ENCODE measurements around the gene INKA2. TPM values are rescaled to one million over a fixed set of nuclear protein-coding genes. Genes with fewer than 3 reads are reported as not detected.

The INKA2 gene
- 1.5 to 2.9 TPM (median 1.9 TPM) in 5 replicates for total RNA-seq (2022; extraction: Qiagen RNA extraction)

DNA sequence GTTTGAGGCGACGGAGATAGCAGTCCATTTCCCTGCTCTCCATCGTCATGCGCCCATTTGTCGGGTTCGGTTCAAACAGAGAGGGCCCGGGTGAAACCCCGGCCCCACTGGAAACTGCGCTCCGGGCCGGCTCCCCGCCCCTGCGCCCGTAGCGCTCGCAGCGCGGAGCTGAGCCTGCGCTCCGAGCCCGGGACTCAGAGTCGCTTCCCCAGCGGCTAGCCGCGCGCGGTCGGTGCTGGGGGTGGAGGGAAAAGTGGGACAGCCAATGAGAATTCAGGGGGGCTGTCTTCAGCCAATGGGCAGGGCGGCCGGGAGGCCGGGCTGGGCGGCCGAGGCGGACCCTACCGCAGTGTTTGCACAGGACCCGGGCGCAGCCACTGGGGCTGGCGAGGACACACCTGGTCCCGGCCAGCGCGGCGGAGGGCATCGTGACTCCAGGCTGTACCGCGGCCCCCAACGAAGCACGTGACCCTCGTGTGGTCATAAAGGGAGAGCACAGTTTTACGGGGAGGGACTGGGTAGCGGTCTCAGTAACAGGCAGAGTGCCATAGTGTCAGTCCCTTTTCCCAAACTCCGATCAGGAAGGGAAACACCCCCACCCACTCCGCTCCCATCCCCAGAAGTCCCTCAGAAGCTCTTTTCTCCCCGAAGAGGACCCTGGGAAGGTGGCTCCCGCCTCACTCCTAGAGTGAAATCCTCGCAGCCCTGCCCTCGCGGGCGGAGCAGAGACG, at the start of gene INKA2:
Gene INKA2, minus strand, starts transcription at position 202 of the 731 bp plus-strand sequence. Its CDS starts 153 bp downstream, at position 49.

DNA sequence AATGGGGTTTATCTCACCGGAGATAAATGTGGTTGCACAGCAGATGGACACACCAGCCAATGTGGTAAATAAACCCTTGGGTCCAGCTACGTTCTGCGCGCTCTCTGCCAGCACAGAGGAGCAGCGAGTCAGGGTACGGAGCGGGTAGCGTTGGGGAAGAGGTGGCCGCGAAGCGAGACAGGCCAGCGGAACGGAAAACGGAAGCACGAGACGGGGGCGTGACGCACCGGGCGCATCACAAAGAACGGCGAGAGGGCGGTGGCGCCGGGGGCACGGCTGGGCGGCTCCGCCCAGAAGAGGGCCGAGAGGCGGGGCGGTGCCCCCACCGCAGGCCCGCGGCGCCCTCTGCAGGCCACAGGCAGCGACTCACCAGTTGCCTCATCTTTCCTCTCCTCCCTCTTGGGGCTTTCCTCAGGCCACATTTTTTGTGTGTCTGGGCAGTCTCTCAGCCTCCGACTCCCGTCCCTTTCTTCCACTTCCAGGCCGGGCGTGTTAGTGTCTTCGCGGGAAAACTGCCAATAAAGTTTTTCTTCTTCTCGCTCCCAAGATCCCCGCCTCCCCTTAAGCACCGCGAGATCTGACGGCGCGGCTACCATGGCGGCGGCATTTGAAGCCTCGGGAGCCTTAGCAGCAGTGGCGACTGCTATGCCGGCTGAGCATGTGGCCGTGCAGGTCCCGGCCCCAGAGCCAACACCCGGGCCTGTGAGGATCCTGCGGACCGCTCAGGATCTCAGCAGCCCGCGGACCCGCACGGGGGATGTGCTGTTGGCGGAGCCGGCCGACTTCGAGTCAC, 16.3 kb upstream of the INKA2 start, which contains the start of gene DDX20:
Gene DDX20, plus strand, starts transcription at position 571 of the 793 bp plus-strand sequence. Its CDS starts 24 bp downstream, at position 595.

Other genes with a start within 250 kb of the INKA2 start
- not detected in 5 replicates for gene ADORA3, start 235.8 kb downstream of the INKA2 start, total RNA-seq (2022; extraction: Qiagen RNA extraction)
- not detected in 5 replicates for gene TMIGD3, start 235.8 kb downstream of the INKA2 start, total RNA-seq (2022; extraction: Qiagen RNA extraction)
- 23.9 to 37.3 TPM (median 24.9 TPM) in 5 replicates for gene RAP1A, start 119.6 kb downstream of the INKA2 start, total RNA-seq (2022; extraction: Qiagen RNA extraction)
- gene DDX20, start 16.5 kb upstream of the INKA2 start, total RNA-seq (2022; extraction: Qiagen RNA extraction) = 8.0 to 10.0 TPM (median 8.7 TPM) in 5 replicates

All from A549 treated with CORT108297 at 1 μM for 4 hours (cell line).